HG03060 (cell line): ENCODE results near the gene SF3A2.

ENCODE experiments used
- ATAC-seq: cut with Tn5 transposase; IDR thresholded peaks from one replicate; pipeline ENCODE4 v1.9.1; 2021; ENCODE audit warnings: low read depth, moderate number of reproducible peaks; ENCODE audit not compliant: unreplicated experiment

SF3A2 gene

GRCh38 chr19:2207008-2207407, 29.6 kb upstream of the SF3A2 start:
- no peak for ATAC-seq

GRCh38 chr19:2207991-2208860, 28.4 kb upstream of the SF3A2 start:
- ATAC-seq: no peak

- ATAC-seq: no peak
These were observed 27.6 kb upstream of the SF3A2 start for GRCh38 chr19:2208975-2209374.

DNA sequence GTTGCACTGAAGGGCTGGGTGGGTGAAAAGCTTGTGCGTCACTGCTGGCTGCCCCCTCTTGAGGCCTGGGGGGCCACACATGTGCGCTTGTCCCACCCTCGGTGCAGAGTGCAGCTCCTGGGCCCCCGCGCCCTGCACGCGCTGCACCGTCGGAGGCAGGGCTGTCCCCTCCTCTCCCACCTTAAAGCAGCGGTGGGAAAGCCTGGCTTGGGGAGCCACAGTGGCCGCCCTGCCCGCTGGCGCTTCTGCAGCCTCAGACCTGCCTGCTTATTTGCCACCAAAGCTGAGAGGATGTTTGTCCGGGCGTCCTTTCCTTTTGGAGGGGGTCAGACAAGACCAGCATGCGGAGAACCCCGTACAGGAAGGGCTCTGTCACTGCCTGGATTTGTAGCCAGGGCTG, 27.2 kb upstream of the SF3A2 start:
- no peak for ATAC-seq

DNA sequence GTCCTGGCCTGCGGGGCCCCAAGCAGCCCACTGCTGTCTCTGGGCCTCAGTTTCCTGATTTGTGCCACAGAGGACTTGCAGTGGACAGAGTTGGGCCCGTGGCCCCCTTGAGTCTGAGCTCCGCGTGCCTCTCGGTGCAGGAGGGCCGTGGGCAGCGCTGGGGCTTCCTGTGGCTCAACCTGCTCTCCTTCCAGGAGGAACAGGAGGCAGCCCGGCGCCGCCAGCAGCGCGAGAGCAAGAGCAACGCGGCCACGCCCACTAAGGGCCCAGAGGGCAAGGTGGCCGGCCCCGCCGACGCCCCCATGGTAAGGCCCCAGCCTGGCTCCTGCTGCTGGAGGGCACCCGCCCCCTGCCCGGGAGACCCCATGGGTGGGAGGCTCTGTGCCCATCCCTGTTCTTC, 26.4 kb upstream of the SF3A2 start:
- no peak for ATAC-seq

GRCh38 chr19:2210987-2211740, 25.5 kb upstream of the SF3A2 start:
- no peak for ATAC-seq

DNA sequence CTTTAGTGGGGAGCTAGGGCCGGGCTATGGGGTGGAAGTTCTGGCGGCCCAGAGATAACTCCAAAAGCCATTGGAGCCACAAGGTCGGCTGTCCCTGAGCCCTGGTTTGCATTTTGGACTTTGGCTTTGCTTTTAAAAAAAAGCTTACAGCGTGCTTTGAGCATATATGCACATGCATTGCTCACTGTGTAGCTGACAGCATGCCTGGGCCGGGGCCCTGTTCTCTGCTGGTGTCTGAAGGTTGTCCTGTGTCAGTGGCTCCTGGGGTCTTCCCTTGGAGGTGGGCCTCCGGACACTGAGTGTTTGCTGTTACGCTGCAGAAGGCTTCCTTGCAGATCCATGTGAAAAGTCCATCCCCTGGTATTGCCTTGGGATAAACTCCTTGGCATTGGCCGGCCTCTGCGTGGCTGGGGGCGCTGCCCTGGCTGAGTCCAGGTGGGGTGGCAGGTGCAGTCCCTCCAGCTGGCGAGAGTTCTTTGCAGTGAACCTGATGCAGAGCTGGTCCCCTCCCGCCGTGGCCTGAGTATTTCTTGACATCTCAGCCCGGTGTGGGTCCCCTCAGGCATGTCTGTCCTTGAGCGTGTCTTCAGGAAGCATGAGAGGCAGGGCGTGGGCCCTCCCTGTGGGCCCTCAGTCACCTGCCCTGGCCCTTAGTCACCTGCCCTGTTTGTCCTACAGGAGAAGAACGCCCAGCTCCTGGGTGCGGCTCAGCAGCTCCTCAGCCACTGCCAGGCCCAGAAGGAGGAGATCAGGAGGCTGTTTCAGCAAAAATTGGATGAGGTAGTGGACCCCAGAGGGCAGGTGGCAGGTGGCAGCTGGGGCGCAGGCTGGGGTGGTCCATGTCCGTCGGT, 23.5 kb upstream of the SF3A2 start:
- ATAC-seq: no peak

GRCh38 chr19:2213799-2214198, 22.8 kb upstream of the SF3A2 start:
- ATAC-seq: no peak

DNA sequence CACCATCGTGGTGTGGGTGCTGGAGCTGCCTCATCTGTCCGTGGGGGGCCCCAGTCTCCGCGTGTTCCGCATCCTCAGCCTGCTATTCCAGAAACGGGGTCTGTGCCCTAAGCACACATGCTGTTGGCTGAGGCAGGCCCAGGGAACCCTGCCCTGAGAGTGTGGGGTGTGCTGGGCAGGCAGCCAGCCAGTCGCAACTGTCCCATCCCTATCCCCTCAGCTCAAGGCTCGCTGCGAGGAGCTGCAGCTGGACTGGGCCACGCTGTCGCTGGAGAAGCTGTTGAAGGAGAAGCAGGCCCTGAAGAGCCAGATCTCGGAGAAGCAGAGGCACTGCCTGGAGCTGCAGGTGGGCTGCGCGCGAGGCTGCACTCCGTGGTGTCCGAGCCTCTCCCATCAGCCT, 22.4 kb upstream of the SF3A2 start:
- no peak for ATAC-seq

GRCh38 chr19:2215281-2215751, 21.3 kb upstream of the SF3A2 start:
- ATAC-seq: no peak

DNA sequence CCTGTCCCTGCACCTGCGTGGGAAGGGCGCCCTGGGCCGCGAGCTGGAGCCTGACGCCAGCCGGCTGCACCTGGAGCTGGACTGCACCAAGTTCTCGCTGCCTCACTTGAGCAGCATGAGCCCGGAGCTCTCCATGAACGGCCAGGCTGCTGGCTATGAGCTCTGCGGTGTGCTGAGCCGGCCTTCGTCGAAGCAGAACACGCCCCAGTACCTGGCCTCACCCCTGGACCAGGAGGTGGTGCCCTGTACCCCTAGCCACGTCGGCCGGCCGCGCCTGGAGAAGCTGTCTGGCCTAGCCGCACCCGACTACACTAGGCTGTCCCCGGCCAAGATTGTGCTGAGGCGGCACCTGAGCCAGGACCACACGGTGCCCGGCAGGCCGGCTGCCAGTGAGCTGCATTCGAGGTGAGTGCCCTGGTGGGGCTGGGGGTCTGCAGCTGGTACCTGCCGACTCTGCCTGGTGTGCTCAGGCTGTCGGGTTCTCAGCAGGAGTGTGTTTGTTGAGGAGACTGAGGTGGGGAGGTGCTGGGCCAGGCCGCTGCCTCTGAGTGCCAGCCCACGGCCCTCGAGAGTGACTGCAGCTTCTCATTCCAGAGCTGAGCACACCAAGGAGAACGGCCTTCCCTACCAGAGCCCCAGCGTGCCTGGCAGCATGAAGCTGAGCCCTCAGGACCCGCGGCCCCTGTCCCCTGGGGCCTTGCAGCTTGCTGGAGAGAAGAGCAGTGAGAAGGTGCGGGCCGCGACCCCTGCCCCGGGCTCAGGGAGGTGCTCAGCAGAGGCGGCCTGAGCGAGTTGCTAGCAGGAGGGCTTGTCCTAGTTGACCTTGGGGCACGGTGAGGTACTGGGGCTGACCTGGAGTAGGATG, 20.0 kb upstream of the SF3A2 start:
- no peak for ATAC-seq

- no peak for ATAC-seq
These were observed 19.0 kb upstream of the SF3A2 start for GRCh38 chr19:2217591-2217990.

- ATAC-seq: no peak
These were observed 16.9 kb upstream of the SF3A2 start for GRCh38 chr19:2219726-2220125.

GRCh38 chr19:2221250-2221831, 15.3 kb upstream of the SF3A2 start:
- no peak for ATAC-seq

- no peak for ATAC-seq
These were observed 14.7 kb upstream of the SF3A2 start for GRCh38 chr19:2221918-2222317.

- ATAC-seq: no peak
These were observed 13.2 kb upstream of the SF3A2 start for GRCh38 chr19:2223391-2223790.

GRCh38 chr19:2223959-2224358, 12.7 kb upstream of the SF3A2 start:
- ATAC-seq: no peak

DNA sequence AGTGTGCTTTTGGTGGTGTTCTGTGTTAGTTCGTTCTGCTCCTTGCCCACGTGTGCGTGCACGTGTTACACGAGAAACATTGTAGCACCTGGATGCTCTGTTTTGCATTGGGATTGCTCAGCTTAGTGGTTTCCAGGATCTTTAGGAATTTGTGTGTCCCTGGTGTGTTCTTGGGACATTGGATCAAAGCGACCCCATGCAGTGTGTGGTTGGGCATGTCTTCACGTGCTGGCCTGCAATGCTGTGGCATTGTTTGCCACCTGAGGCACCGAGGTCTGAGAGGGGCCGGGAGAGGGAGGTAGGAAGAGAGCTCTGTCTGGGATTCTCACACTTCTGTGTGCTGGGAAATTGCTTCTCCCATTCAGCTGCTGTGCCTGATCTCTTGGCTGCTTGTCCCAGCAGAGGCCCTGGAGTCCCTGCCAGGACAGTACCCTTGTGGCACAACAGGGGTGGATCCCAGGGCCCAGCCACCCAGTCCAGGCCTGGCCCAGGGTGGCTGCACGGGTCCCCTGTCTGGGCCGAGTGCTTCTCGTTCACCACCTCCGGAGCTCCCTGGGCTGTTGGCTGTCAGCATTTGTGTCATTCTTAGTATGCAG, 11.8 kb upstream of the SF3A2 start:
- ATAC-seq: no peak

GRCh38 chr19:2225415-2226050, 11.1 kb upstream of the SF3A2 start:
- no peak for ATAC-seq
